HCT116 (cell line): Measurements from ENCODE around the gene HPS1. TPM values are rescaled to one million over a fixed set of nuclear protein-coding genes. Genes with fewer than 3 reads are reported as not detected.

Experiments
- ATAC-seq: fragments of 200-7000 bp; cut with Tn5 transposase; 2 replicates; pipeline ENCODE4 v1.9.1; 2020; ENCODE audit warnings: mild to moderate bottlenecking, moderate library complexity
- BruUV-seq: library from RNA; stranded (reverse); fragments of 400-500 nt; replicated peaks from 2 replicates; lab custom pipeline; 2021; lab: Mats Ljungman, UMichigan
- CTCF ChIA-PET: fragments of 300-600 bp; sonication (Branson Sonifier 250); formaldehyde crosslinking; loops from one replicate; lab custom pipeline; 2021; ENCODE audit warnings: antibody characterized with exemption; lab: Charles Lee
- POLR2A ChIA-PET: fragments of 300-600, 350-600 bp; sonication (Branson Sonifier 250); formaldehyde crosslinking; loops from one replicate; lab custom pipeline; 2021; ENCODE audit warnings: antibody characterized with exemption; lab: Charles Lee
- RAD21 ChIA-PET, 2 experiments: fragments of 300-600 bp; sonication (Branson Sonifier 250); formaldehyde crosslinking; loops; one replicate each; lab custom pipeline; 2023; ENCODE audit warnings: low total read pairs in 2 of 2; ENCODE audit not compliant: uncharacterized antibody in 2 of 2, unreplicated experiment in 2 of 2, low non-redundant PET in 1 of 2; lab: Charles Lee
- DNase-seq: peaks from one replicate; pipeline ENCODE4 v3.0.0-alpha.2; 2010; ENCODE audit warnings: low read depth, low spot score
- H2AFZ ChIP-seq: fragments of 200-600 bp; shearing (Covaris generic), sonication (generic); 2 replicates; pipeline ENCODE4 v1.6.1; 2017; ENCODE audit warnings: low read depth, mixed run types, mixed read lengths, antibody characterized with exemption, low read length; ENCODE audit not compliant: poor library complexity, severe bottlenecking
- H3K27ac ChIP-seq: 2 replicates; pipeline ENCODE4 v1.5.1; 2012; ENCODE audit warnings: low read depth, low read length
- H3K27me3 ChIP-seq: fragments of 200-600 bp; sonication (generic); 2 replicates; pipeline ENCODE4 v1.6.1; 2016; ENCODE audit warnings: mixed run types, low read length, mixed read lengths; ENCODE audit not compliant: insufficient read depth
- H3K36me3 ChIP-seq, 2 experiments: fragments of 200-500 bp in 1 of 2; fragments of 200-600 bp in 1 of 2; sonication (Bioruptor generic) in 1 of 2; sonication (generic) in 1 of 2; 2 replicates each; pipeline versions ENCODE4 v1.5.1 to v1.6.1; 2014 to 2016; ENCODE audit warnings: low read length in 2 of 2, inconsistent platforms in 1 of 2, mixed read lengths in 1 of 2, mixed run types in 1 of 2; ENCODE audit not compliant: insufficient read depth in 2 of 2, control insufficient read depth in 1 of 2
- H3K4me1 ChIP-seq, 2 experiments: fragments of 200-600 bp in 1 of 2; sonication (generic) in 1 of 2; 2 replicates each; pipeline versions ENCODE4 v1.5.1 to v1.6.1; 2012 to 2017; ENCODE audit warnings: low read length in 2 of 2, inconsistent platforms in 1 of 2, mild to moderate bottlenecking in 1 of 2, mixed read lengths in 1 of 2, mixed run types in 1 of 2, moderate library complexity in 1 of 2; ENCODE audit not compliant: insufficient read depth in 2 of 2, control insufficient read depth in 1 of 2
- H3K4me2 ChIP-seq: fragments of 200-600 bp; sonication (generic); 2 replicates; pipeline ENCODE4 v1.6.1; 2017; ENCODE audit warnings: mixed run types, low read length, mixed read lengths
- H3K4me3 ChIP-seq, 2 experiments: fragments of 200-600 bp in 1 of 2; sonication (generic) in 1 of 2; replicated peaks in 1 of 2; 2 replicates each; pipeline ENCODE4 v1.5.1; 2011 to 2016; ENCODE audit warnings: low read length in 2 of 2, control low read depth in 1 of 2, low read depth in 1 of 2, mild to moderate bottlenecking in 1 of 2, mixed read lengths in 1 of 2, mixed run types in 1 of 2
- H3K79me2 ChIP-seq: fragments of 200-600 bp; sonication (generic); 2 replicates; pipeline ENCODE4 v1.6.1; 2017; ENCODE audit warnings: mild to moderate bottlenecking, mixed run types, low read length, moderate library complexity, mixed read lengths; ENCODE audit not compliant: insufficient read depth
- H3K9ac ChIP-seq: fragments of 200-600 bp; sonication (generic); 2 replicates; pipeline ENCODE4 v1.6.1; 2016; ENCODE audit warnings: low read length, mixed read lengths
- H3K9me2 ChIP-seq: fragments of 200-600 bp; sonication (generic), shearing (Covaris generic); 2 replicates; pipeline ENCODE4 v1.6.1; 2017; ENCODE audit warnings: mixed run types, mild to moderate bottlenecking, moderate library complexity; ENCODE audit not compliant: insufficient read depth
- H3K9me3 ChIP-seq, 2 experiments: fragments of 200-500 bp in 1 of 2; fragments of 200-600 bp in 1 of 2; sonication (Bioruptor generic) in 1 of 2; sonication (generic) in 1 of 2; 2 replicates each; pipeline ENCODE4 v1.6.1; 2014 to 2017; ENCODE audit warnings: low read length in 2 of 2, mixed read lengths in 2 of 2, inconsistent platforms in 1 of 2, low read depth in 1 of 2, mild to moderate bottlenecking in 1 of 2, mixed run types in 1 of 2, moderate library complexity in 1 of 2; ENCODE audit not compliant: control insufficient read depth in 1 of 2, insufficient read depth in 1 of 2
- H4K20me1 ChIP-seq: fragments of 200-600 bp; sonication (generic), shearing (Covaris generic); 2 replicates; pipeline ENCODE4 v1.6.1; 2017; ENCODE audit warnings: mixed run types, mild to moderate bottlenecking, moderate library complexity; ENCODE audit not compliant: insufficient read depth
- ELF1 ChIP-seq: IDR thresholded peaks from 2 replicates; pipeline ENCODE4 v1.6.1; 2012; ENCODE audit warnings: low read depth, borderline replicate concordance
- JUND ChIP-seq: IDR thresholded peaks from 2 replicates; pipeline ENCODE4 v1.6.1; 2012
- REST ChIP-seq: IDR thresholded peaks from 2 replicates; pipeline ENCODE4 v1.6.1; 2012; ENCODE audit warnings: low read depth
- ZNF274 ChIP-seq: fragments of 200-500 bp; sonication (Bioruptor generic); IDR thresholded peaks from 2 replicates; pipeline ENCODE4 v1.6.1; 2014; ENCODE audit warnings: mild to moderate bottlenecking, low read depth, low read length, inconsistent platforms
- intact Hi-C: fragments of 100-400 bp; cut with micrococcal nuclease; formaldehyde crosslinking; loops from 2 replicates; pipeline ENCODE4 v1.10.0; 2022
- total RNA-seq: library from RNA; stranded (reverse); gene quantifications from one replicate; pipeline ENCODE4 v1.2.1, GENCODE V29; 2021; ENCODE audit not compliant: unreplicated experiment

HPS1 gene
- total RNA-seq, 1 experiment from 2014 or later = 64.3 TPM

GRCh38 chr10:98489561-98490481, 43.1 kb upstream of the HPS1 start:
- POLR2A ChIA-PET = no interaction called here
- no peak for ATAC-seq
- H2AFZ ChIP-seq = no peak overlapping the region

More at GRCh38 chr10:98489561-98490481, 43.1 kb upstream of the HPS1 start:
- no peaks in the 10 kb centered on the region for H3K36me3 ChIP-seq
- H3K9me3 ChIP-seq = no peaks in the 10 kb centered on the region; a peak in 1 of 4 replicates
- no peaks in the 10 kb centered on the region for H3K79me2 ChIP-seq
- H3K4me3 ChIP-seq = no peak overlapping the region
- no peaks in the 10 kb centered on the region for H3K9me2 ChIP-seq
- peaks cover 3% of the 10 kb centered on the region; the same call in 1 of the 2 replicates for H3K27me3 ChIP-seq
- RAD21 ChIA-PET = interaction anchor here in 1 of 2 experiments (1.1 kb wide), 1 partner anchor 23 kb away, joined by 3 read pairs; no protein-coding TSS in a partner anchor
- no peak overlapping the region for H3K27ac ChIP-seq
- no peak for DNase-seq
- no peak overlapping the region for H3K4me2 ChIP-seq
- H3K9ac ChIP-seq = no peak overlapping the region
- CTCF ChIA-PET = interaction anchor here (1.3 kb wide), 1 partner anchor 23 kb away, joined by 5 read pairs; no protein-coding TSS in a partner anchor
- TF ChIP-seq REST (no peak), ZNF274 (no peak), JUND (no peak), ELF1 (no peak)
- BruUV-seq = no TSS peak
- H3K4me1 ChIP-seq = no peaks in the 10 kb centered on the region
- intact Hi-C loops = no loop called here
- no peaks in the 10 kb centered on the region for H4K20me1 ChIP-seq
